ENCODE results near the gene KCNIP4.

Gene KCNIP4

DNA sequence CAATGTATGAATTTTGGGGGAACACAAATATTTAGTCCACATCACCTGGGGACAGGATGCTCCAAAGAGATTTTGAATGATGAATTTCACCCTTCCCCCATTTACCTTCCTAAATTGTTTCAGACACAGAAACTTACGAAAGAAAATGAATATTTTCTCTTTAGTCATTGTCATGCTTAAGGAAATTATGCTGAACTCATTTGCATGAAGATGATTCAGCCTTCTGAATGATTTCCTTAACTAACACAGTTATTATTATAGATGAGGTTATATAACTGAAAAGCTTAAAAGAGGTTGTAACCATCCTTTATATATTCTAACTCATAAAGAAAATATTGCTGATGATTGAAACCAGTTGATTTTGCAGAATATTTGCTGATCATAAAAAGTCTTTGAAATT, 61.1 kb downstream of the KCNIP4 start:
- Mint-ChIP-seq H3K27me3 (no peaks in the 10 kb centered on the region), H3K4me3 (no peak overlapping the region)
- no peak for ATAC-seq

DNA sequence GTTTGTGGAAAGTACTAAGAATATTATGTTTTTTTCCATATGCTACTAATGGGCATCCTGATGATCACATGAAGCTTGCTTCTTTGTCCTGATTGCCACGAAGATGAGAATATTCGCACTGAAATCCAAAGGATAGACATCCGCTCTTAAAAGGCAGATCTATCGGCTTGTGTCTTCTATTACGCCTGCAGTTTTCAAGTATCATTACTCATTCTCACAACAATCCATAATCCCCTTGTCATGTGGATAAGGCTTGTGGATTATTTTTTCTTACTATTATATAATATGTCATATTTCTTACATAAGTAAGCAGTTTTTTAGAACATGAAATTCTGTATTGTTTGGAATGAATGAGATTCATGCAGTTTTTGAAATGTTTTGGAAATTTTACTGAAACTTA, 62.8 kb downstream of the KCNIP4 start:
- Mint-ChIP-seq H3K27me3 (no peaks in the 10 kb centered on the region), H3K27ac (no peak overlapping the region), H3K4me1 (peaks cover 11% of the 10 kb centered on the region), H3K9me3 (peaks cover 10% of the 10 kb centered on the region), H3K36me3 (ENCODE audit: low read depth) (no peaks in the 10 kb centered on the region), H3K4me3 (no peak overlapping the region)
- no peak for ATAC-seq
- no peak for DNase-seq

More for the DNA sequence above, 61.1 kb downstream of the KCNIP4 start:
- Mint-ChIP-seq H3K4me1 (peaks cover 9% of the 10 kb centered on the region), H3K9me3 (peaks cover 10% of the 10 kb centered on the region), H3K27ac (no peak overlapping the region), H3K36me3 (ENCODE audit: low read depth) (no peaks in the 10 kb centered on the region)
- no peak for DNase-seq

DNA sequence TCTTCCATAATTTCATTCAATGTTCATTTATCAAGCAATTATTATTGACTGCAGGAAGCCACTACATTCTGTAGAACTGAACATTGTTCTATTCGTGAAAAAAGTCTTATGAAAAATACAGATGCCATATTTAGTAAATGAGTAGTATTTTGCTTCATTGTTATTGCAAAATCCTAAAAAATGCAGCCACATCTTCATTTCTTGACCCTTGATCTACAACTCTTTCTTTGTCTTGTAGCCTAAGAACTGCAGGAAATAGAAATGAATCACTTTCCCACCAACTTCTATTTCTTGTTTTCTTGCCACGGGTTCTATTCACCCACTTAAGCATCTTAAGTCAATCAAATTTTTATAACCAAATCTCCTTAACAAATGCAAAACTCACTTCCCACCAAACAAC, 63.3 kb downstream of the KCNIP4 start:
- Mint-ChIP-seq H3K4me1 (peaks cover 11% of the 10 kb centered on the region), H3K27me3 (no peaks in the 10 kb centered on the region), H3K27ac (no peak overlapping the region), H3K4me3 (no peak overlapping the region), H3K36me3 (ENCODE audit: low read depth) (no peaks in the 10 kb centered on the region), H3K9me3 (peaks cover 10% of the 10 kb centered on the region)
- ATAC-seq (no peak), DNase-seq (no peak)

DNA sequence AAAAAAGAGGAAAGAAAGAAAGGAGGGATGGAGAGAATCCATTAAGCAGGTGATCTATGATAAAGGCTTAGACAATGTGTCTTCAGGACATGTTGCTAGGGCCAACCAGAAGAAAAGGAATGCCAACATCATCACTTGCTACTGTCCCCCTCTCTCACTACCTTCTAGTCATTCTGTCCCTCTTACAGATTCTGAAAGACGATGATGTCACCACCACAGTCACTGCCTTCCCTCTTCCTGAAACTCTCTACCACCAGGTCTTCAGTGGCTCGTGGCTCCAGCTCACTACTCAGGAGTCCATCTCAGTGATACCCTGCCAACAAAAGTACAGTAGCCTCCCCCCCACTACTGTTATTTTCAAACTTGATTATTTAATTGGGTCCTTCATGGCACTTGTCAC, 64.0 kb downstream of the KCNIP4 start:
- Mint-ChIP-seq H3K36me3 (ENCODE audit: low read depth) (no peaks in the 10 kb centered on the region), H3K27me3 (no peaks in the 10 kb centered on the region), H3K4me3 (no peak overlapping the region), H3K9me3 (peaks cover 10% of the 10 kb centered on the region), H3K27ac (no peak overlapping the region), H3K4me1 (peaks cover 11% of the 10 kb centered on the region)
- peak; percentile 29 for ATAC-seq
- no peak for DNase-seq

DNA sequence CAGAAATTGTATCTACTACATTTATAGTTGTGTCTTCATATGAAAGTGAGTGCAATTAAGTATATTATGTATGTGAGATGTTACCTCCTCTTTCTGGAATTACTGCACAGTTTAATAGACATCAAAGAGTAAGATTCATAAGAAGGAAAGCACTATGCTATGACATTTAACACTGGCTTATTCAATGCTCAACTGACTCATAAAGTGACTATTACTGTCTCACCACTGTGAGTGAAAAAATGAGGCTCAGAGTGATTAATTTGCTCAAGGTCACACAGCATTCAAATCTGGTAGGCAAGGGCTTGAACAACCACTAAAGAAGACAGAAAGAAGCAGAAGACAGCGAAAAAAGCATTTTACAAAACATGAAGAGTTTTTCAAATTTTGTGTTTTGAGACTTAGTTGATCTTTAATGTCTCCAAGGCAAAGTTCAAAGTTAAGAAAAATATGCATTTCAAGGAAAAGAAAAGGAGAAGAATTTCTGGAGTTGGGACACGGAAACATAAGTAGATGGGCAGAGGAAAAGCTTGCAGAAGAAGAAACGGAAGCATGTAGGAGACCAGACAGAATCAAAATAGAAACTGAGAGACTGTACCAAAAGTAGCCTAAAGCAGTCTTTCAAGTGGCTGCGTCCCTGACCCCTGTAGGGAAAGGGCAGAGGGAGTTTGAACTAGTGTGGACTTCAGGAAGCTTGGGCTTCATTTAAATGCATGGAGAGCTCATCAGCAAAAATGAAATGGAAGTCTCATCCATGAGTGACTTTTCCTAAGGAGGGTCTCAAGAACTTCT, 66.3 kb downstream of the KCNIP4 start:
- peaks cover 2% of the 10 kb centered on the region for H3K4me1 Mint-ChIP-seq
- no peak overlapping the region for H3K27ac Mint-ChIP-seq
- ATAC-seq (peak; percentile 20), DNase-seq (no peak)
- H3K4me3 Mint-ChIP-seq, result no peak overlapping the region
- H3K36me3 Mint-ChIP-seq (ENCODE audit: low read depth), result no peaks in the 10 kb centered on the region
- H3K9me3 Mint-ChIP-seq, result peaks cover 6% of the 10 kb centered on the region
- H3K27me3 Mint-ChIP-seq, result no peaks in the 10 kb centered on the region

DNA sequence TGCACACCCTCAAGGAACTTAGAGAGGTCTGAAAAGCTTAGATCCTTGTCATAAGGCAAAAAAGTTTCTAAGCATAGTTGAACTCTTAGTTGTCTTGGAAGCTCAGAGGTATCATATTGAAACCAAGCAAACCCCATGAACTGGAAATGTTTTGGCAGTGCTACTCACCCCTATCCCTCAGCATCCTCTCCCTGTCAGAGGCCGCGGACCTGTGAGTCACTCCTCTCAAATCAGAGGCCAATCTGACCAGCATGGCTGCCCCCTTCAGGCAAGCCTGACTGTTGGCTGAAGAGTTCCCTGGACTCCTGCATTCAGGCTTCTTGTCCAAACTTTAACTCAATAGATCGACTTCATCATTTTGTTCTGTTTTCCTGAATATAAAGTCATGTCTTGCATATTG, 69.4 kb downstream of the KCNIP4 start:
- Mint-ChIP-seq H3K9me3 (no peaks in the 10 kb centered on the region), H3K27ac (no peak overlapping the region), H3K4me1 (peaks cover 2% of the 10 kb centered on the region), H3K27me3 (peaks cover 2% of the 10 kb centered on the region), H3K36me3 (ENCODE audit: low read depth) (no peaks in the 10 kb centered on the region), H3K4me3 (no peak overlapping the region)
- DNase-seq (no peak), ATAC-seq (no peak)

DNA sequence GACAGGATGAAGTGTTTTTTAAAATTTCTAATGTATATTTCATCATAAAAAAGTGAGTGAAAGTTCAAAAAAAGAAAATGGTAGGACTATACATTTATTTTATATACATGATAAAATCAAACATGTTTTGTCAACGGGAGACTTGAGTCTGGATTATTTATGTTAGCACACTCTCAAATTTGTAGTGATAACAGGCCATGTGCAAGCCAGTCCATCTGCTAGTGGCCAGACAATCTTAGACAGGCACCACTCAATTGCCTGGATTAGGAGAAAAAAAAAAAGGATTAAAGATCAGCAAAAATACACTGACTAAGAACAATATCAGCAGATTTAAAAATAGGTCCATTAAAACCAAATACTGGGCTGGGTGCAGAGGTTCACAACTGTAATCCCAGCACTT, 71.9 kb downstream of the KCNIP4 start:
- Mint-ChIP-seq H3K4me3 (no peak overlapping the region), H3K4me1 (no peaks in the 10 kb centered on the region), H3K36me3 (ENCODE audit: low read depth) (no peaks in the 10 kb centered on the region), H3K27ac (no peak overlapping the region), H3K27me3 (peaks cover 2% of the 10 kb centered on the region), H3K9me3 (no peaks in the 10 kb centered on the region)
- ATAC-seq, result no peak
- no peak for DNase-seq

DNA sequence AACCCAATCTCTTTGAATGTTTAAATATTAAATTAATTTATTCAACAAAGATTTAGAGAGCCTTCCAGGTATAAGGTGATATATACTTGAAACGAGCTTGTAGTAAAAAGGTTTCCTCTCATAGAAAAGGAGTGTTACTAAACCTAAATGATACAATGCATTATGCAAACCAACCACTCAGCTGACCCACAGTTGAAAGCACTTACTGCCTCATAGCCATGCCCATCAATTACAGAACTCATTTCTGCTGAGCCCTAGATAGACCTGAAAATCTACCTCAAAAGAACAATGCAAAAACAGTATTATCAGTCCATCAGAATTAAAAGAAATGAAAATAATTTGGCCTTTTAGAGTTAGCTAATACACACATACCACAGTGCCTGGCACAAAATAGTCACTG, 75.4 kb downstream of the KCNIP4 start:
- no peaks in the 10 kb centered on the region for H3K36me3 Mint-ChIP-seq (ENCODE audit: low read depth)
- no peak overlapping the region for H3K27ac Mint-ChIP-seq
- ATAC-seq (no peak), DNase-seq (no peak)
- H3K4me1 Mint-ChIP-seq, result no peaks in the 10 kb centered on the region
- peaks cover 2% of the 10 kb centered on the region for H3K27me3 Mint-ChIP-seq
- H3K9me3 Mint-ChIP-seq, result no peaks in the 10 kb centered on the region
- H3K4me3 Mint-ChIP-seq, result no peak overlapping the region

DNA sequence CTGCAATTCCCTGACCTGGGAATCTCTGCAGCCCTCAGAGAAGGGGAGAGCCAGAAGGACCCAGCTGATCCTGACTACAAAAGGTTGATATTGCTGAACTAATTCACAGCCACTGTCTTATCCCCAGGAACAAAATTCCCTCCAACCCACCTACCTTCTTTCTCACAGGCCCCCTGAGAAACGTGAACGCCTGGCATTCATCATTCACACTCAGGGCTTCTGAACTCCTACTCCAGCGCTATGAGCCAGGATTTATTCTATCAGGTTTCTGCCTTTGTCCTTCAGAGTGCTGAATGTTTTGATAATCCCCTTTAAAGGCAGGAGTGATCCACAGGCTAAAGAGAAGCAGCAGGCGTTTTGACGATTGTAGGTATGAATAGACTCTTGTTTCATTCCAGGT, 76.5 kb downstream of the KCNIP4 start:
- Mint-ChIP-seq H3K9me3 (no peaks in the 10 kb centered on the region), H3K36me3 (ENCODE audit: low read depth) (no peaks in the 10 kb centered on the region)

DNA sequence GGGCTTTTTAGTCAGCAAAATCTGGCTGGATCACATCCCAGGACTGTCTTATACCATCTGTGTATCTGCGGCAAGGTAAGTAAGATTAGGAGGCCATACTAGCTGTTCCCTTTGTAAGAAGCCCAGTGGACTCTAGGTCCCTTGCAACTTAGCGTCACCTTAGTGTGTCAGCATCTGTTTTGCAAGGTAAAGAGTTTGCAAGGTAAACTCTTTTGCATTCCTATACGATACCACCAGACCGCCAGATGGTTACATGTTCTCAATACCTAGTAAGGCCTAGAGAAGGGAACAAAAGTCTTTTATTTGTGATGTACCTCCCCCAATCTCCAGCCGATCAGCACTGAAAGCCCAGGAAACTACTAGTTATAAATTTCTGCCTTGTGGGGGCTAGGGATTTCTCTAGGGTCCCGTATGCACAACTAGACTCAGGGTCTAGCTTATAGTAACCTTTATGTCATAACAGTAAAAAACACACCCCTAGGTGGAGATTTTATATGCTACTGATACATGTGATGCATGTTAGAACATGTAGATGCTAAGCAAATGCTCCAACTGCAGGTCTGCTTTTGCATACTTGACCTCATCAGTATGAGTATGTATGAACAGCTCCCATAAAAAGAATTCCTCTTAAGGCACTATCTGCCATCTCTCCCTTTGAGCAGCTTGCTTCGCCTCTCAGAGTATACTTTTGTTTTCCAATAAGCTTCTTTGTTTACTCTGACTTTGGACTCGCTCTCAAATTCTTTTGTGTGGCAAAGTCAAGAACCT, 78.4 kb downstream of the KCNIP4 start:
- Mint-ChIP-seq H3K27ac (no peak overlapping the region), H3K36me3 (ENCODE audit: low read depth) (no peaks in the 10 kb centered on the region), H3K4me1 (no peaks in the 10 kb centered on the region), H3K9me3 (peaks cover 1% of the 10 kb centered on the region), H3K4me3 (no peak overlapping the region), H3K27me3 (peaks cover 2% of the 10 kb centered on the region)
- no peak for DNase-seq
- no peak for ATAC-seq

More for the DNA sequence above, 76.5 kb downstream of the KCNIP4 start:
- peaks cover 2% of the 10 kb centered on the region for H3K27me3 Mint-ChIP-seq
- DNase-seq (no peak), ATAC-seq (no peak)
- no peak overlapping the region for H3K4me3 Mint-ChIP-seq
- H3K27ac Mint-ChIP-seq, result no peak overlapping the region
- H3K4me1 Mint-ChIP-seq, result no peaks in the 10 kb centered on the region

DNA sequence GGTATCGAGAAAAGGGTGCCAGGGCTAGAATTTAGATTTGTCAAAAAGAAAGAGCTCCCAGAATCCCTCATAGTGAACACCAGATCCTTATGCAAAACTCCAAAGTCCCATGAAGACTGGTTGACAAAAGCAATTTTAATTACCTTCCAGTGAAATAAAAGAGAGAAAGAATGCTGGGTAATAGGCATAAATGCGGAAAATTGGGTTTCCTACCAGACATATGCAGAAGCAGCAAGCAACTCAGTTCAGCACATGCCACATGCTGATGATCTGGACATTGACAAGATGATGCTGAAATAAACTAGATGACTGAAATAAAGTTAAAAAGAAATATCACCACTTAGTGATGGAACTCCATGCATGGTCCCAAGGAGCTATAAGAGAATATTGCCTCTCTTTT, 83.9 kb downstream of the KCNIP4 start:
- H3K9me3 Mint-ChIP-seq, result peaks cover 4% of the 10 kb centered on the region
- ATAC-seq (no peak), DNase-seq (no peak)
- no peaks in the 10 kb centered on the region for H3K36me3 Mint-ChIP-seq (ENCODE audit: low read depth)
- H3K4me1 Mint-ChIP-seq, result no peaks in the 10 kb centered on the region
- no peak overlapping the region for H3K4me3 Mint-ChIP-seq
- H3K27ac Mint-ChIP-seq, result no peak overlapping the region
- H3K27me3 Mint-ChIP-seq, result peaks cover 2% of the 10 kb centered on the region

DNA sequence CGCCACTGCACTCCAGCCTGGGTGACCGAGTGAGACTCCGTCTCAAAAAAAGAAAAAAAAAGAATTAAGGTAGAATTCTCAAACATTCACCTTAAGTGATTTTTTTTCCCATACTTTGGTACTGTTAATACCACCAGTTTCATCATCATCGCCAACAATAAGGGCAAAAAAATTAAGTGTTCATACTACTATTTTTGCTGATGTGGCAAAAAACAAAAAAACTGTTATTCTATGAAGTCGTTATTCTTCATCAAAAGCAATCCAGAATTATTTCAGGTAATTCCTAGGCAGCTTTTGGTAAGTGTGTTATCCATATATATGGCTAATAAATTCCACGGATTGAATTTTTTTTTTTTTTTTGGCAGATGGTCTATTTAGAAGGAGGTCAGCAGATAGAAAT, 85.7 kb downstream of the KCNIP4 start:
- peaks cover 4% of the 10 kb centered on the region for H3K9me3 Mint-ChIP-seq
- no peaks in the 10 kb centered on the region for H3K36me3 Mint-ChIP-seq (ENCODE audit: low read depth)
- ATAC-seq (no peak), DNase-seq (no peak)
- H3K27ac Mint-ChIP-seq, result no peak overlapping the region
- peaks cover 2% of the 10 kb centered on the region for H3K27me3 Mint-ChIP-seq
- H3K4me1 Mint-ChIP-seq, result no peaks in the 10 kb centered on the region
- H3K4me3 Mint-ChIP-seq, result no peak overlapping the region

DNA sequence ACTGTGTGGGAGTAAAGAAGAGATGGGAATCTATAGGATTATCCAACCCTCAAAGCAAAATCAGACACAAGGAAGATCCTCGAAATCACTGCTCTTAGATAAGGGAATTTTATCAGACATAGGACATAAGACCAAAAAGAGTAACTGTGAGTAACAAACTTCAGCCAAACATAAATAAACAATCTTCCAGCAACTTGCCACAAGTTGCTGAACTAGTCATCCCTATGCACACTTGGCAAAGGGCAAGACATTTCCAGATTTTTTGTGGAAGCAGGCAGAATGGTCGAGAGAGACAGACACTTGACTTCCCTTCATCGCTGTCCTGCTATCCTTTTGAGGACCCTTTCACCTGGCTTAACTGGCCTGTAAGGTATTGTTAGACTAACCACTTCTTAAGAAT, 89.6 kb downstream of the KCNIP4 start:
- H3K27me3 Mint-ChIP-seq, result peaks cover 2% of the 10 kb centered on the region
- no peak overlapping the region for H3K4me3 Mint-ChIP-seq
- H3K36me3 Mint-ChIP-seq (ENCODE audit: low read depth), result no peaks in the 10 kb centered on the region

DNA sequence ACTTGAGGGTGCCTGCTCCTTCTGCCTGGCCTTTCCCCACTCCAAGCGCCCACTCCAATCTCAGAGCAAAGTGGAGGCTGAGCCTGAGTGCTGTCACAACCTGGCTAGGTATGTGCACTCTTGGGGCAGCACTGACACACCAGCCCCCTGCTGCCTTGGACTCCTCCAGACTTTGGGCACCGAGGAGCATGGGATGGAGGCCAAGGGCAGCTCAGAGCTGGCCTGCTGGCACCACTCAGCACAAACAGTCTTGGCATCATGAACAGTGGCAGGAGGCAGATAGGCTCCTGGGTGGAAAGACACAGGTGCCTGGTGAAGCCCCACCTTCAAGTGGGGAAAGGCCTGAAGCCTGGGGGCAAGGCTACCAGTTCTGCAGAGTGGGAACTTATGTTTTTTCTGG, 91.8 kb downstream of the KCNIP4 start:
- H3K4me1 Mint-ChIP-seq, result no peaks in the 10 kb centered on the region
- no peak overlapping the region for H3K27ac Mint-ChIP-seq
- no peaks in the 10 kb centered on the region for H3K9me3 Mint-ChIP-seq
- H3K27me3 Mint-ChIP-seq, result no peaks in the 10 kb centered on the region
- no peak overlapping the region for H3K4me3 Mint-ChIP-seq
- DNase-seq (no peak), ATAC-seq (no peak)
- H3K36me3 Mint-ChIP-seq (ENCODE audit: low read depth), result no peaks in the 10 kb centered on the region

More for the DNA sequence above, 89.6 kb downstream of the KCNIP4 start:
- H3K4me1 Mint-ChIP-seq, result no peaks in the 10 kb centered on the region
- ATAC-seq (no peak), DNase-seq (no peak)
- no peaks in the 10 kb centered on the region for H3K9me3 Mint-ChIP-seq
- H3K27ac Mint-ChIP-seq, result no peak overlapping the region

DNA sequence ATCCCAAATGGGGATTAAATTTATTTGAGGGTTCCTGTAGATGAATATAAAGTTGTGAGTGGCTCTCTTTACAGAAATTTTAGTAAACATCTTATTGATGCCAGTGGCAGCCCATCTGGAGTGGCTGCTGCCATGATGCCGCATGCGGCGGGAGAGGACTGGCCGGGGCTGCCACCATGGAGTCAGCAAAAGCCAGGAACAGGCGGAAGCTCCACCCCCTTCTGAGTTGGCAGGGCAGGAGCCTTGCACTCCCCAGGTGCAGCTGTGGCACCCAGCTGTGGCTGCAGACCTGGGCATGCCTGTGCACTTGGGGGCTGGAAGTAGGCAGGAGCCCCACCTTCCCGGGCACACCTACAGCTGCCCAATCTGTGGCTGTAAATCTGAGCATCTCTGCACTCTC, 92.3 kb downstream of the KCNIP4 start:
- Mint-ChIP-seq H3K9me3 (no peaks in the 10 kb centered on the region), H3K27me3 (no peaks in the 10 kb centered on the region), H3K36me3 (ENCODE audit: low read depth) (no peaks in the 10 kb centered on the region), H3K4me1 (no peaks in the 10 kb centered on the region), H3K4me3 (no peak overlapping the region), H3K27ac (no peak overlapping the region)
- ATAC-seq (no peak), DNase-seq (no peak)
